ENCODE measurements around the gene SMYD4. TPM values are rescaled to one million over a fixed set of nuclear protein-coding genes. Genes with fewer than 3 reads are reported as not detected.

The SMYD4 gene
- total RNA-seq, 1 donor from 2014 or later = 24.0 TPM

DNA sequence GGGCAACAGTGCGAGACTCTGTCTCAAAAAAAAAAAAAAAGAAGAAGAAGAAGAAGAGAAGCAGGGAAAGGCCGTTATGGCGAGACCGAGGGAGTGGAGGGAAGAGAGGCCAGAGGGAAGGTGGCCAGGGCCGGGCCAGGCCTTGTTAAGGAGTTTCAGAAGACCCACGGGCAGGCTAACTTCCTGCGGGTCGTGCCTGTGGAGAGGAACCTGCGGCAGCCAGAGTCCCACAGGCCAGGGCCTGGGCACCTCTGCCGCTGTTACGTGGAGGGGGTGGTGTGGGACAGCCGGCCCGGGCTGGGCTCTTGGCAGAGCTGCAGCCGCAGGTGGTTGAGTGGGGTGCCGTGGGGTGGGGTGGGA is 99.8 kb downstream of the SMYD4 start:
- Histone ChIP-seq H3F3A (ENCODE audit: low read depth) (no peaks in the 10 kb centered on the region), H2AFZ (replicated peaks) (no peak overlapping the region), H3K4me3 (no peak overlapping the region), H3K36me3 (no peaks in the 10 kb centered on the region), H3K27ac (no peak overlapping the region), H3K4me1 (no peaks in the 10 kb centered on the region), H3K4me2 (no peak overlapping the region), H3K27me3 (no peaks in the 10 kb centered on the region), H3K9me3 (ENCODE audit: low read depth) (no peaks in the 10 kb centered on the region), H3K9ac (no peak overlapping the region), H3K79me2 (ENCODE audit: low read depth) (no peaks in the 10 kb centered on the region), H4K20me1 (ENCODE audit: low read depth) (no peaks in the 10 kb centered on the region)
- DNase-seq (ENCODE audit: low spot score) = no peak
- no peak for TF ChIP-seq EZH2phosphoT487 (IDR thresholded peaks at IDR 0.05)
- TF ChIP-seq EZH2 (IDR thresholded peaks at IDR 0.05) = no peak
- no peak for TF ChIP-seq CTCF (IDR thresholded peaks at IDR 0.05)
- H3K36me3 Mint-ChIP-seq = no peaks in the 10 kb centered on the region
- no peak overlapping the region for H3K4me3 Mint-ChIP-seq
- H3K9me3 Mint-ChIP-seq = no peaks in the 10 kb centered on the region
- no peak overlapping the region for H3K27ac Mint-ChIP-seq
- H3K4me1 Mint-ChIP-seq = peaks cover 10% of the 10 kb centered on the region
- peaks cover 5% of the 10 kb centered on the region for H3K27me3 Mint-ChIP-seq (ENCODE audit: insufficient read depth, low read depth)

Other genes starting within 250 kb of the SMYD4 start
- gene SLC43A2, start 201.1 kb downstream of the SMYD4 start, total RNA-seq (ENCODE audit: low replicate concordance) = 6.8 and 18.4 TPM in 2 replicates
- 1.1 TPM in 1 of 2 replicates, not detected in the other for gene SCARF1, start 184.2 kb downstream of the SMYD4 start, total RNA-seq (ENCODE audit: low replicate concordance)
- gene RILP, start 180.0 kb downstream of the SMYD4 start, total RNA-seq (ENCODE audit: low replicate concordance) = 0.13 and 2.8 TPM in 2 replicates
- gene PRPF8, start 145.0 kb downstream of the SMYD4 start, total RNA-seq (ENCODE audit: low replicate concordance) = 119 and 173 TPM in 2 replicates
- 0.15 and 0.28 TPM in 2 replicates for gene TLCD2, start 119.5 kb downstream of the SMYD4 start, total RNA-seq (ENCODE audit: low replicate concordance)
- gene WDR81, start 105.2 kb downstream of the SMYD4 start, total RNA-seq (ENCODE audit: low replicate concordance) = 1.9 and 10.4 TPM in 2 replicates
- gene SERPINF2, start 87.0 kb downstream of the SMYD4 start, total RNA-seq (ENCODE audit: low replicate concordance) = 0.59 TPM in 1 of 2 replicates, not detected in the other
- gene SERPINF1, start 67.8 kb downstream of the SMYD4 start, total RNA-seq (ENCODE audit: low replicate concordance) = 57.9 and 93.5 TPM in 2 replicates
- 78.5 and 94.4 TPM in 2 replicates for gene RPA1, start 103 bp upstream of the SMYD4 start, total RNA-seq (ENCODE audit: low replicate concordance)
- gene RTN4RL1, start 195.4 kb upstream of the SMYD4 start, total RNA-seq (ENCODE audit: low replicate concordance) = 3.4 and 7.2 TPM in 2 replicates
- 21.1 and 28.0 TPM in 2 replicates for gene DPH1, start 200.3 kb upstream of the SMYD4 start, total RNA-seq (ENCODE audit: low replicate concordance)
- 5.4 and 23.1 TPM in 2 replicates for gene OVCA2, start 212.1 kb upstream of the SMYD4 start, total RNA-seq (ENCODE audit: low replicate concordance)
- gene HIC1, start 225.2 kb upstream of the SMYD4 start, total RNA-seq (ENCODE audit: low replicate concordance) = 0.62 TPM in 1 of 2 replicates, not detected in the other

Data from neural progenitor cell (in vitro differentiated cells).